NCI-H1417 treated with DMSO at 0.1 percent for 48 hours (cell line): ENCODE data around the gene GADD45A.
"Not testable (repeated sequence)": the region's sequence is repeated elsewhere in the genome, so short reads cannot be mapped to it uniquely, and the experiment has no call there.

Experiments
- DNase-seq: peaks from one replicate; lab custom pipeline; 2025; lab: John Stamatoyannopoulos, UW

Gene GADD45A

DNA sequence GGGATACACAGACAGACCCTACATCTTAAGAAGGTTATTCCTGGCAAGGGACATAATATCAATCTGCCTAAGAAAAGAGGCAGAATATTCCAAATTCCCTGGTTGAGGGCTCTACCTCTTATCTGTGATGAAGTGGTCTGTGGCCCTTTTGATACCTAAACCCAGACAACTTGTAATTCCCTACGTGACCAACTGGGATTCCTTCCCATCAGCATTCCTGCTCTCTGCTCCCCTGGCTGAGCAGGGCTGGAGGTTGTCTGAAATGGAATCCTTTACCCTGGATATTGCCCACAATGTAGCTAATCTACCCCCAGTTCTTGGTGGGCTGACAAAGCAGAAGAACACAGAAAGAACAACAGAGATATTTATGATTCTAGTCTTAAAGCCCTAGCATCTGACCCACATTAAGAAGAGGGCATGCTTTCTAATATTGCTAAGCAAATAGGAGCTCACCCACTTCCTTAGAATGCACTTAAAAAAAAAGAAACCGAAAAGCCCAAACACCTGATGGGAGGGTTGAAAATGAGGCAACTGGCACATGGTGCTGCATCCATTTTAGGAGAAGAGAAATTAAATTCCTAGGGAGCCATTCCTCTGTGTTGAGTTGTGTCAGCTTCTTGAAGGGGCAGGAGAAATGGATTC, 36.8 kb downstream of the GADD45A start:
- no peak for DNase-seq

GRCh38 chr1:67722292-67722944, 37.4 kb downstream of the GADD45A start:
- DNase-seq = no peak

- DNase-seq = no peak
Measured at GRCh38 chr1:67723126-67723525, 38.1 kb downstream of the GADD45A start.

DNA sequence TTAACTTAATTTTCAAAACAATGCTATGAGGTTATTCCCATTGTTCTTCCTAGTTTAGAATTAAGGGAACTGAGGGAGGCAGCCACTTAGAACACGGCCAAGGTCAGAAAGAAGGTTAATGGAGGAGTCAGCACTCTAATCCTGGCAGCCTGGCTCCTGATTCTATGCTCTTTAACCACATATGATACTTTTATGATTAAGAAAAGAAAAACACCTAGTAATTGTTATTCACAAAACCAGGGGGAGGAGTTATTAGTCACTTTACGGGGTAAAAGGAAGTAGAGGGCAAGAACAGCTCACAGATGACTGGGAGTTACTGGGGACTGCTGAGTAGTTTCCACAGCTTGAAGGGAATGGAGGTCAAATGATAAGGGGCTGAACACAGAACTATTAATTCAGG, 38.6 kb downstream of the GADD45A start:
- DNase-seq = no peak

DNA sequence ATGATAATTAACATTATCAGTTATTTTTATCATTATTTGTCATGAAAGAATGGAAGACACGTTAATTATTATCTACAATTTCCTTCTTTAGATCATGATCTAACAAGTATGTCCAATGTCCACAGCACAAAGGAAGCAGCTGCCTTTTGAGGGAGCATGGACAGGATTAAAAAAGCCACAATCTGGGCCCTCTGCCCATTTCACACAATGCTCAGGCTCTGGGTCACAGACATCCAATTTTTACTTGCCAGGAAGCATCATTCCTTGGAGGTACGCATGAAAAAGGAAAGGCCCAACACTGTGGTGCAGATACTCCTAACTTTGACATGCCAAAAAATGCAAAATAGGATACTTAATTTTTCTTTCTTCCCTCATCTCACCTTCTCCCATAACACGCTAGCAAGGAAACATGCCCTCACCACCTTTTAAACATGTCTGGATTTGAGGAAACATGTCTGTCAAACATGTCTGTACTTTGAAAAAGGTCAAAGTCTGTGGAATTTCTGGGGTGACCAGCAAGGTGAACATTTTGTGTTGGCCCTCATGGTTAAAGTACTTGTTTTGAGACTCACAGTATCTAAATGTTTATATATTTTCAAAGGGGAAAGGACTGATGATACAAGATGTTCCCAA, 40.0 kb downstream of the GADD45A start:
- DNase-seq = no peak

DNA sequence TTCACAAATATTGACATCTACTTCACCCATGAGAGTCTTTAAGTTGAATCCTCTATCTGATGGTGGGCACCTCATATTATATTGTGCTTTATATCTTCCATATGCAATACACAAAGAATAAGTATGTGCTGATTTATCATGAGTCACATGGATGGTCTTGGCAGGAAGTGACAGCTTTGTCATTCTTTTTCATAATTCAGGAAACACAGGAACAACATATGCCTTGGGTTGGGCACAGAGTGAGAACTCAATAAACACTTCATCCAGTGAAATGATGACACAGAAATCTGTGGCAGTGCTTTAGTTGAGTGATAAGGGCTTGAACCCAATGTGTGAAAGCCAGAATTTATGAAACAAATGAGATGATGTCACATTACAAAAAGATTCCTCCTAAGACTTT, 41.2 kb downstream of the GADD45A start:
- DNase-seq = no peak

DNA sequence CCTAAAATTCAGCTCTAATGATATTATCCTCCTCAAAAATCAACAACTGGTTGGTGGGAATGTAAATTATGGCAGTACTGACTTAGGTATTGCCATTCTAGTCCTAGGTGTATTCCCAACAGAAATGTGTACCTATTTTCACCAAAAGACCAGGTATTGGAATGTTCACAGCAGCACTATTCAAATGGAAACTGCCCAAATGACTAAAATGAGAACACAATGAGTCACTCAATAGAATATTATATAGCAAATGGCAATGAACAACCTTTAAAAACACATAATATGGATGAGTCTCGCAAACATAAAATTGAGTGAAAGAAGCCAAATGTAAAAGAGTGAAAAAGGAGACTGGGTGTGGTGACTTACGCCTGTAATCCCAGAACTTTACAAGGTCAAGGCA, 44.9 kb downstream of the GADD45A start:
- DNase-seq = no peak

- DNase-seq = not testable (repeated sequence)
Measured at GRCh38 chr1:67730312-67730711, 45.3 kb downstream of the GADD45A start.

DNA sequence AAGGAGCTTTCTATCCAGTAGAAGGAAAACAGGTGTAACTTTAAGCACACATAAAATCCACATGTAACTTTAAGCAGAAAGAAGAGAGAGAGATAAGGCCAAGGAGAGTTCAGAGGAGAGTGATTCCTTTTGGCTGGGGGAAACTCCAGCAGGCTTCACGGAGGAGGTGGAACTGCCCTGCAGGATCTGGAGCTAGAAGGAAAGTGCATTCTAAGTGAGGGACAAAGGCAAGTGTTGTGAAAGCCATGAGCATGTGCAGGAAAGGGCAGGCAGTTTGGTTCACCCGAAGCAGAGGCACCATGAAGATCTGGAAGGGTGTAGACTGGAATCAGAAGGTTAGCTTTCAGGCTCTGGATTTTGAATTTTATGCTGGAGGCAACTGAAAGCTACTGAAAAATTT, 46.3 kb downstream of the GADD45A start:
- DNase-seq = no peak

GRCh38 chr1:67732750-67733151, 47.8 kb downstream of the GADD45A start:
- DNase-seq = no peak

- DNase-seq = no peak
Measured at GRCh38 chr1:67733681-67734322, 48.8 kb downstream of the GADD45A start.

- DNase-seq = no peak
Measured at GRCh38 chr1:67734323-67734690, 49.3 kb downstream of the GADD45A start.

DNA sequence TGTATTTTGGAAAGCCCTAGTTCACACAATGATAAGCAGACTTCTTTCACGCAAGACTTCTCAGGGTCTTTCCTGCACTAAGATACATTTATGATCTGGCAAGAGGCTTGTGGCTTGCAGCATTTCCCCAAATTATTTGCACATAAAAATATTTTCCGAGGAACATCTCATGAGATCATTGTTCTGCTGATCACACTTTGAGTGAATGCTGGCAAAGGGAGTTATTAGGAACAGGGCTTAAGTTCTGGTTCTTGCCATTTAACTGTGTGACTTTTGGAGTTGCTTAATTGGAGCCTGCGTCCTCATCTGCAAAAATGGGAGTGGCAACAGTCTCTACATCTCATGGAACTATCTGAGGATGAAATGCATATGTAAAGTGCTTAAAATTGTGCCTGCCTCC, 50.2 kb downstream of the GADD45A start:
- DNase-seq = no peak

- DNase-seq = no peak
Measured at GRCh38 chr1:67735806-67736627, 51.0 kb downstream of the GADD45A start.

GRCh38 chr1:67736750-67737149, 51.7 kb downstream of the GADD45A start:
- no peak for DNase-seq

DNA sequence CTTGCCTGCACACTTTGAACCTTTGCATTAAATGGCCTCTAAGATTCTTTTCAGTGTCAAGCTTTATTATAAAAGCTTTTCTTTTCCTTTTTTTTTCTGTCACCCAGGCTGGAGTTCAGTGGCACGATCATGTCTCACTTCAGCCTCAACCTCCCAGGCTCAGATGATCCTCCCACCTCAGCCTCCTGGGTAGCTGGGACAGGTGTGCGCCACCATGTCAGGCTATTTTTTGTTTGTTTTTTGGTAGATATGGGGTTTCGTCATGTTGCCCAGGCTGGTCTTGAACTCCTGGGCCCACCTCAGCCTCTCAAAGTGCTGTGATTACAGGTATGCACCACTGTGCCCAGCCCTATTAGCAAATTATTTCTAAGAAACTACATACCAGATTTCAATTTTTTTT, 52.9 kb downstream of the GADD45A start:
- DNase-seq = no peak
